H9 (cell line): Measurements from ENCODE around the gene GSTO1. TPM values are rescaled to one million over a fixed set of nuclear protein-coding genes. Genes with fewer than 3 reads are reported as not detected.

Experiments used
- DNase-seq: peaks from one replicate; pipeline ENCODE4 v3.0.0-alpha.2; 2017
- H2AFZ ChIP-seq: one replicate; pipeline ENCODE4 v1.6.1; 2013; ENCODE audit warnings: mild to moderate bottlenecking, low read length, control low read depth, moderate library complexity
- H2AK5ac ChIP-seq: 2 replicates; pipeline ENCODE4 v1.6.1; 2013; ENCODE audit warnings: low read length, control low read depth, mixed read lengths; ENCODE audit not compliant: insufficient read length
- H2BK120ac ChIP-seq: one replicate; pipeline ENCODE4 v1.6.1; 2013; ENCODE audit warnings: low read depth, mild to moderate bottlenecking, low read length, control low read depth, inconsistent platforms; ENCODE audit not compliant: poor library complexity, severe bottlenecking
- H2BK12ac ChIP-seq: 2 replicates; pipeline ENCODE4 v1.6.1; 2013; ENCODE audit warnings: low read length, control low read depth, mixed read lengths, low read depth; ENCODE audit not compliant: insufficient read length
- H2BK15ac ChIP-seq: 2 replicates; pipeline ENCODE4 v1.6.1; 2013; ENCODE audit warnings: low read depth, low read length, control low read depth
- H2BK20ac ChIP-seq: one replicate; pipeline ENCODE4 v1.6.1; 2013; ENCODE audit warnings: low read depth, mild to moderate bottlenecking, low read length, control low read depth, inconsistent platforms; ENCODE audit not compliant: poor library complexity, severe bottlenecking
- H2BK5ac ChIP-seq: 2 replicates; pipeline ENCODE4 v1.6.1; 2013; ENCODE audit warnings: low read length, control low read depth, mixed read lengths; ENCODE audit not compliant: insufficient read length
- H3K14ac ChIP-seq: 2 replicates; pipeline ENCODE4 v1.6.1; 2013; ENCODE audit warnings: low read length, control low read depth; ENCODE audit not compliant: insufficient read depth
- H3K18ac ChIP-seq: 2 replicates; pipeline ENCODE4 v1.6.1; 2013; ENCODE audit warnings: low read depth, mild to moderate bottlenecking, mixed read lengths, low read length, control low read depth; ENCODE audit not compliant: insufficient read length
- H3K23ac ChIP-seq: 2 replicates; pipeline ENCODE4 v1.6.1; 2013; ENCODE audit warnings: low read length, control low read depth, mixed read lengths, low read depth; ENCODE audit not compliant: insufficient read length
- H3K23me2 ChIP-seq: 2 replicates; pipeline ENCODE4 v1.6.1; 2013; ENCODE audit warnings: low read depth, mild to moderate bottlenecking, mixed read lengths, low read length, control low read depth; ENCODE audit not compliant: insufficient read length, poor library complexity, severe bottlenecking
- H3K27ac ChIP-seq: 2 replicates; pipeline ENCODE4 v1.5.1; 2013; ENCODE audit warnings: low read length, control low read depth, mixed read lengths, low read depth; ENCODE audit not compliant: insufficient read length
- H3K27me3 ChIP-seq: 2 replicates; pipeline ENCODE4 v1.6.1; 2013; ENCODE audit warnings: low read length, control low read depth, inconsistent platforms; ENCODE audit not compliant: insufficient read depth
- H3K4ac ChIP-seq: 2 replicates; pipeline ENCODE4 v1.6.1; 2013; ENCODE audit warnings: low read depth, mild to moderate bottlenecking, control low read depth, inconsistent platforms, low read length, moderate library complexity
- H3K4me1 ChIP-seq: 2 replicates; pipeline ENCODE4 v1.6.1; 2013; ENCODE audit warnings: low read length, control low read depth, inconsistent platforms; ENCODE audit not compliant: insufficient read depth
- H3K4me2 ChIP-seq: 2 replicates; pipeline ENCODE4 v1.6.1; 2013; ENCODE audit warnings: low read length, control low read depth, mixed read lengths; ENCODE audit not compliant: insufficient read length, insufficient read depth
- H3K56ac ChIP-seq: 2 replicates; pipeline ENCODE4 v1.6.1; 2013; ENCODE audit warnings: low read depth, mild to moderate bottlenecking, mixed read lengths, low read length, control low read depth; ENCODE audit not compliant: insufficient read length
- H3K79me1 ChIP-seq: 2 replicates; pipeline ENCODE4 v1.6.1; 2013; ENCODE audit warnings: low read depth, mild to moderate bottlenecking, moderate library complexity, low read length, control low read depth, inconsistent platforms; ENCODE audit not compliant: insufficient read depth, poor library complexity, severe bottlenecking
- H3K79me2 ChIP-seq: 2 replicates; pipeline ENCODE4 v1.6.1; 2013; ENCODE audit warnings: low read length, control low read depth, inconsistent platforms; ENCODE audit not compliant: insufficient read depth
- H3K9ac ChIP-seq: 2 replicates; pipeline ENCODE4 v1.6.1; 2013; ENCODE audit warnings: low read length, control low read depth, mixed read lengths; ENCODE audit not compliant: insufficient read length; ENCODE audit errors: extremely low read depth
- H3K9me3 ChIP-seq: one replicate; pipeline ENCODE4 v1.6.1; 2013; ENCODE audit warnings: low read depth, low read length, inconsistent platforms; ENCODE audit not compliant: control insufficient read depth
- H3T11ph ChIP-seq: one replicate; pipeline ENCODE4 v1.6.1; 2013; ENCODE audit warnings: mild to moderate bottlenecking, low read length, control low read depth, inconsistent platforms
- H4K20me1 ChIP-seq: one replicate; pipeline ENCODE4 v1.6.1; 2013; ENCODE audit not compliant: control insufficient read depth, insufficient read length, insufficient read depth
- H4K5ac ChIP-seq: 2 replicates; pipeline ENCODE4 v1.6.1; 2013; ENCODE audit warnings: low read depth, mild to moderate bottlenecking, mixed read lengths, low read length, control low read depth; ENCODE audit not compliant: insufficient read length
- H4K8ac ChIP-seq: replicated peaks from 2 replicates; pipeline ENCODE4 v1.6.1; 2013; ENCODE audit warnings: low read length, control low read depth, mixed read lengths, low read depth; ENCODE audit not compliant: insufficient read length
- H4K91ac ChIP-seq: 2 replicates; pipeline ENCODE4 v1.6.1; 2013; ENCODE audit warnings: low read depth, mild to moderate bottlenecking, moderate library complexity, mixed read lengths, low read length, control low read depth; ENCODE audit not compliant: insufficient read length
- H3K27ac Mint-ChIP-seq, 3 experiments: 2 replicates in 2 of 3; 3 replicates in 1 of 3; pipeline ENCODE4 v1.8.0; 2020 to 2021; ENCODE audit warnings: mixed read lengths in 3 of 3, mild to moderate bottlenecking in 1 of 3, moderate library complexity in 1 of 3
- H3K27me3 Mint-ChIP-seq: 2 replicates; pipeline ENCODE4 v1.8.0; 2021; ENCODE audit warnings: low read depth, mild to moderate bottlenecking, moderate library complexity, mixed read lengths
- H3K36me3 Mint-ChIP-seq, 3 experiments: 2 replicates in 2 of 3; 3 replicates in 1 of 3; pipeline ENCODE4 v1.8.0; 2020 to 2021; ENCODE audit warnings: low read depth in 3 of 3, mixed read lengths in 3 of 3; ENCODE audit not compliant: insufficient read depth in 1 of 3
- H3K4me1 Mint-ChIP-seq, 2 experiments: 2 replicates each; pipeline ENCODE4 v1.8.0; 2020; ENCODE audit warnings: mixed read lengths in 2 of 2
- H3K4me3 Mint-ChIP-seq, 2 experiments: 2 replicates in 1 of 2; 3 replicates in 1 of 2; pipeline ENCODE4 v1.8.0; 2020 to 2021; ENCODE audit warnings: mild to moderate bottlenecking in 2 of 2, mixed read lengths in 2 of 2, moderate library complexity in 1 of 2
- H3K9me3 Mint-ChIP-seq, 2 experiments: 2 replicates in 1 of 2; 3 replicates in 1 of 2; pipeline ENCODE4 v1.8.0; 2020; ENCODE audit warnings: mild to moderate bottlenecking in 2 of 2, mixed read lengths in 2 of 2, moderate library complexity in 1 of 2
- WGBS: extraction: QIAGEN DNeasy Blood & Tissue Kit; methylation state at CpG from one replicate; pipeline ENCODE4 v1.1.7; 2013; ENCODE audit warnings: missing lambda C conversion rate, low lambda C conversion rate, mixed read lengths; ENCODE audit not compliant: insufficient read length; ENCODE audit errors: extremely low coverage; 5-methylcytosine and 5-hydroxymethylcytosine counted together
- total RNA-seq: library from RNA; stranded (reverse); gene quantifications from 2 replicates; pipeline ENCODE4 v1.2.1, GENCODE V29; 2021
- TF ChIP-seq, protein P1 (sequence below): fragments of 200-600 bp; sonication (generic); conservative IDR thresholded peaks from 3 replicates; pipeline ENCODE4 v1.8.0; 2021; ENCODE audit warnings: antibody characterized with exemption, mild to moderate bottlenecking

GSTO1 gene
- total RNA-seq, 1 experiment from 2014 or later, result 114 TPM

DNA sequence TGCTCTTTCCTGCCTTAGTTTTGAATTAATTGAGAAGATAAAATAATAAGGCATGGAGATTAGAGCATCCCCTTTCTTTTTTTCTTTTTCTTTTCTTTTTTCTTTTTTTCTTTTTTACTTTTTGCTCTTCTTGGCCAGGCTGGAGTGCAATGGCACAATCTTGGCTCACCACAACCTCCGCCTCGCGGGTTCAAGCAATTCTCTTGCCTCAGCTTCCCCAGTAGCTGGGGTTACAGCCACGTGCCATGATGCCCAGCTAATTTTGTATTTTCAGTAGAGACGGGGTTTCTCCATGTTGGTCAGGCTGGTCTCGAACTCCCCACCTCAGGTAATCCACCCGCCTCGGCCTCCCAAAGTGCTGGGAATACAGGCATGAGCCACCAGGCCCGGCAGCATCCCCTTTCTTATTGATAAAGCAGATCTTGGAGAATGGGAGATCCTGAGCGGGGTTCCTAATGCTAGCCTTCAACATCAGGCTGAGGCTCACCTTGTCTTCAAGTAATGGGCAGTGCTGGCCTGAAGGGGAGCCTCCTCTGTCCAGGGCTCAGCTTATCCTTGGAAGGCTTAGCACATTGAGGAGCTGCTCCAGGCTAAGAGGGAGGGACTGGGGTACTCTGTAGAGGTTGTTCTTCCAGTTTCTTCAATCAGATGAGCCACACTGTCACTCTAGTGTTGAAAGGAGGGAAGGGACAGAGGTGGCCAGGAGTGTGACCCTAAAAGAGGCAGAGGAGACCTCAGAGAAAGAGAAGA lies 42.2 kb downstream of the GSTO1 start:
- Histone ChIP-seq H4K20me1 (no peaks in the 10 kb centered on the region), H3K79me2 (no peaks in the 10 kb centered on the region), H3K23ac (no peak overlapping the region), H3K4me1 (no peaks in the 10 kb centered on the region; the same call in 1 of the 2 replicates), H2BK20ac (no peak overlapping the region), H2AK5ac (no peak overlapping the region), H3K14ac (no peak overlapping the region), H3K79me1 (no peaks in the 10 kb centered on the region), H2BK15ac (no peak overlapping the region), H3K9me3 (no peaks in the 10 kb centered on the region), H3K56ac (no peak overlapping the region), H2BK12ac (no peak overlapping the region), H3K4me2 (no peak overlapping the region), H2BK5ac (no peak overlapping the region), H4K91ac (no peak overlapping the region), H3K27ac (no peak overlapping the region), H4K5ac (no peak overlapping the region), H2BK120ac (no peak overlapping the region), H4K8ac (no peak overlapping the region), H3K4ac (no peak overlapping the region), H3K18ac (no peak overlapping the region), H3T11ph (no peak overlapping the region), H3K23me2 (no peaks in the 10 kb centered on the region), H2AFZ (no peak overlapping the region), H3K9ac (no peak overlapping the region), H3K27me3 (no peaks in the 10 kb centered on the region)
- TF ChIP-seq, protein P1, sequence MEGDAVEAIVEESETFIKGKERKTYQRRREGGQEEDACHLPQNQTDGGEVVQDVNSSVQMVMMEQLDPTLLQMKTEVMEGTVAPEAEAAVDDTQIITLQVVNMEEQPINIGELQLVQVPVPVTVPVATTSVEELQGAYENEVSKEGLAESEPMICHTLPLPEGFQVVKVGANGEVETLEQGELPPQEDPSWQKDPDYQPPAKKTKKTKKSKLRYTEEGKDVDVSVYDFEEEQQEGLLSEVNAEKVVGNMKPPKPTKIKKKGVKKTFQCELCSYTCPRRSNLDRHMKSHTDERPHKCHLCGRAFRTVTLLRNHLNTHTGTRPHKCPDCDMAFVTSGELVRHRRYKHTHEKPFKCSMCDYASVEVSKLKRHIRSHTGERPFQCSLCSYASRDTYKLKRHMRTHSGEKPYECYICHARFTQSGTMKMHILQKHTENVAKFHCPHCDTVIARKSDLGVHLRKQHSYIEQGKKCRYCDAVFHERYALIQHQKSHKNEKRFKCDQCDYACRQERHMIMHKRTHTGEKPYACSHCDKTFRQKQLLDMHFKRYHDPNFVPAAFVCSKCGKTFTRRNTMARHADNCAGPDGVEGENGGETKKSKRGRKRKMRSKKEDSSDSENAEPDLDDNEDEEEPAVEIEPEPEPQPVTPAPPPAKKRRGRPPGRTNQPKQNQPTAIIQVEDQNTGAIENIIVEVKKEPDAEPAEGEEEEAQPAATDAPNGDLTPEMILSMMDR, result no peak
- no peaks in the 10 kb centered on the region for H3K27me3 Mint-ChIP-seq
- DNase-seq, result no peak
- H3K36me3 Mint-ChIP-seq, result no peaks in the 10 kb centered on the region; a peak in 1 of 7 replicates
- no peak overlapping the region for H3K4me3 Mint-ChIP-seq
- peaks cover 2 to 3% of the 10 kb centered on the region in 2 experiments; a peak in 3 of 5 replicates for H3K9me3 Mint-ChIP-seq
- peaks cover 17 to 22% of the 10 kb centered on the region in 2 experiments for H3K4me1 Mint-ChIP-seq
- H3K27ac Mint-ChIP-seq, result peak overlapping the region in 2 of 3 experiments; percentile 43 to 45; a peak in 2 of 7 replicates
- WGBS, result no CpG with 5 or more reads among the region's 10 CpGs
